Right cardiac atrium (tissue), 5 donors: ENCODE measurements around the gene PLCB3. TPM values are rescaled to one million over a fixed set of nuclear protein-coding genes. Genes with fewer than 3 reads are reported as not detected.

Experiments used
- ATAC-seq, 2 donors: fragments of 200-7000 bp; cut with Tn5 transposase; one replicate each; pipeline versions ENCODE4 v1.8.0 to v1.9.1; 2020; ENCODE audit warnings: moderate library complexity in 2 of 2, mild to moderate bottlenecking in 1 of 2
- DNase-seq, 3 donors: peaks; one replicate each; pipeline ENCODE4 v3.0.0-alpha.2; 2020
- H3K27ac ChIP-seq: one replicate; pipeline ENCODE4 v1.5.1; 2013; ENCODE audit warnings: mild to moderate bottlenecking, low read length, control low read depth, moderate library complexity
- H3K27me3 ChIP-seq: one replicate; pipeline ENCODE4 v1.6.1; 2013; ENCODE audit not compliant: control insufficient read depth, insufficient read depth
- H3K4me1 ChIP-seq: one replicate; pipeline ENCODE4 v1.6.1; 2013; ENCODE audit warnings: low read length; ENCODE audit not compliant: control insufficient read depth, insufficient read depth
- H3K4me3 ChIP-seq: one replicate; pipeline ENCODE4 v1.5.1; 2013; ENCODE audit warnings: low read length, control low read depth
- H3K9me3 ChIP-seq: one replicate; pipeline ENCODE4 v1.6.1; 2013; ENCODE audit warnings: low read length; ENCODE audit not compliant: control insufficient read depth
- WGBS: extraction: QIAGEN DNeasy Blood & Tissue Kit; methylation state at CpG from one replicate; pipeline ENCODE4 v1.1.7; 2013; 5-methylcytosine and 5-hydroxymethylcytosine counted together
- intact Hi-C, 4 donors: fragments of 100-400 bp; cut with DNase I; formaldehyde crosslinking; loops; one replicate each; pipeline versions ENCODE4 v1.11.0 to v1.14.0; 2022 to 2023
- polyA plus RNA-seq: library from polyadenylated mRNA; stranded (reverse); fragments of 200-250 nt; gene quantifications from one replicate; pipeline ENCODE4 v1.2.3, GENCODE V29; 2013
- total RNA-seq, 4 donors: library from RNA; stranded (reverse); fragmentation: NEBNext Ultra II Directional; extraction: Animal tissue kit (Norgen Biotek cat#: 25700); gene quantifications; one replicate each; pipeline ENCODE4 v1.2.1, GENCODE V29; 2021
- donor health status: healthy with polysubstance abuse.
- donor health status: DM: no; HTN: yes; CAD: no.
- donor health status: DM: no; HTN: no; CAD: no.
- donor health status: DM: no; HTN: yes; CAD: no; lungs with severe emphysema.
- donor health status: DM: yes; HTN: yes; CAD: no.

Gene PLCB3
- total and polyA plus RNA-seq, 5 donors, result 7.9 to 14.2 (median 13.6) TPM

DNA sequence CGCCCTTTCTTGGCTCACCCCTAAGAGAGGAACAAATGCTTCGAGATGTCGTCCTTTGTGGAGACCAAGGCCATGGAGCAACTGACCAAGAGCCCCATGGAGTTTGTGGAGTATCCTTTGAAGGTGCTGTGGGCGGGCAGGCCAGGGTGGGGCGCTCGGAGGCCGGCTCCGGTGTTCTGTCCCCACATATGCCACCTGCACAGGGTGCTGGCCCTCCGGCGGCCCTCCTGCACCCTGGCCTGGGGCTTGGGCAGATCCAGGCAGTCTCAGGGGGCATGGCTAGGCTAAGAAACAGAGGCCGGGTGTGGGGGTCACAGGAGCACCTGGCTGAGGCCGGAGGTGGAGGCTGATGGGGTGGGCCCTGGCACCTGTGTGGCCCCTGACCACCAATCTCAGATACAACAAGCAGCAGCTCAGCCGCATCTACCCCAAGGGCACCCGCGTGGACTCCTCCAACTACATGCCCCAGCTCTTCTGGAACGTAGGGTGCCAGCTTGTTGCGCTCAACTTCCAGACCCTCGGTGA, 10.3 kb downstream of the PLCB3 start:
- Histone ChIP-seq H3K4me3 (no peak overlapping the region), H3K4me1 (no peaks in the 10 kb centered on the region), H3K9me3 (no peaks in the 10 kb centered on the region), H3K27me3 (no peaks in the 10 kb centered on the region), H3K27ac (no peak overlapping the region)
- ATAC-seq, result no peak
- 87% methylated on average over 18 of the region's 18 CpGs for WGBS
- no peak for DNase-seq
- intact Hi-C loops, result no loop called here

DNA sequence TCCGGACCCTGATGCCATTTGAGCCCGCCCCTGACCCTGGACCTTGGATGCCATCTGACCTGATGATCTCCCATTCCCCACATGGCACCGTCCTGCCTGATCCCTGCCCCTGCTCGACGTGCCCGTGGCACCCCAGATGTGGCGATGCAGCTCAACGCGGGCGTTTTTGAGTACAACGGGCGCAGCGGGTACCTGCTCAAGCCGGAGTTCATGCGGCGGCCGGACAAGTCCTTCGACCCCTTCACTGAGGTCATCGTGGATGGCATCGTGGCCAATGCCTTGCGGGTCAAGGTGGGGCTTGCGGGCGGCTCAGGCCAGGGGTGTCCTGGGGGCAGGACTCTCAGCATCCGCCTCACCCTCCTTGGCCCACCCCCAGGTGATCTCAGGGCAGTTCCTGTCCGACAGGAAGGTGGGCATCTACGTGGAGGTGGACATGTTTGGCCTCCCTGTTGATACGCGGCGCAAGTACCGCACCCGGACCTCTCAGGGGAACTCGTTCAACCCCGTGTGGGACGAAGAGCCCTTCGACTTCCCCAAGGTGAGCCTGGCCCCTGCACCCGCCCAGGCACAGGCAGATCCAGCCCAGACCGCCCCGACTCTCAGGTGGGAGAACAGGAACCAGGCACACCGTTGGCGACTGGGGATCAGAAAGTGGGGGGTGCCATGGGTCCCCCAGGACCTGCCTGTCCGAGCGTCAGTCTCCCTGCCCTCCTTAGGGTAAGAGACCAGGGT, 11.1 kb downstream of the PLCB3 start:
- no peaks in the 10 kb centered on the region for H3K4me1 ChIP-seq
- no peak overlapping the region for H3K4me3 ChIP-seq
- DNase-seq (peak in 2 of 3 donors; percentile 52 to 67), ATAC-seq (no peak)
- H3K27me3 ChIP-seq, result no peaks in the 10 kb centered on the region
- intact Hi-C loops, result no loop called here
- no peaks in the 10 kb centered on the region for H3K9me3 ChIP-seq
- no peak overlapping the region for H3K27ac ChIP-seq
- WGBS, result 93% methylated on average over 42 of the region's 42 CpGs

DNA sequence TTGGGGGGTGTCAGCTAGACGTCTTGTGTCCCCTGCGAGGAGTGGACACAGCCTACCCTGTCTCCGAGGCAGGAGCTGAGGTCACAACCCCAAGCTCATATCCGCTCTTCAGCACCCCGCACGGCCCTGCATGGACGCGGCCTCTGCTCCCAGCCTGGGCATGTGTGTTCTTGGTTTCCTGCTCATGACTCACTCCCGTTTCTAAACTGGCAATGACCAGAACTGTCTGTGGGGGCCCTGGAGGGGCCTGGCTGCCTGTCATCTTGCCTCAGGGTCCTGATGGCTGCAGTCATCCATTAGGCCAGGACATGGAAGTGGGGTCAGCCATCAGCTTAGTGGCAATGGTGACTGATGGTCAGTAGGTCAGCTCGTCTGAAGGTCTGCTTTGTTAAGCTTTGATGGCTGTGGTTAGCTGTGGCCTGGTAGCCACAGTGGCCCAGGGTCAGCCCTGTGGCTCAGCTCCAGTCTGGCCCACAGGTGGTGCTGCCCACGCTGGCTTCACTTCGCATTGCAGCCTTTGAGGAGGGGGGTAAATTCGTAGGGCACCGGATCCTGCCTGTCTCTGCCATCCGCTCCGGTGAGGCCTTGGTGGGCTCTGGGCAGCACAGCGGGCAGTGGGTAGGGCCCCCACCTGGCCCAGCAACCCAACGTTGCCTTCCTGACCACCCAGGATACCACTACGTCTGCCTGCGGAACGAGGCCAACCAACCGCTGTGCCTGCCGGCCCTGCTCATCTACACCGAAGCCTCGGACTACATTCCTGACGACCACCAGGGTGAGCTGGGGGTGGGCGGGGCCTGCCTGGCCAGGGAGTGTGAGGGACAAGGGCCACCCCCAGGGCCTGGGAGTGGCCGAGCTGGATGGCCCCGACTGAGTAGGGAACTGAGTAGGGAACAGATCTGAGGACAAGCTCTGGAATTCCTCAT, 12.0 kb downstream of the PLCB3 start:
- Histone ChIP-seq H3K9me3 (no peaks in the 10 kb centered on the region), H3K4me3 (no peak overlapping the region), H3K4me1 (no peaks in the 10 kb centered on the region), H3K27me3 (no peaks in the 10 kb centered on the region), H3K27ac (no peak overlapping the region)
- DNase-seq (peak in 2 of 3 donors; percentile 56 to 64), ATAC-seq (no peak)
- 80% methylated on average over 29 of the region's 29 CpGs for WGBS
- intact Hi-C loops, result no loop called here

DNA sequence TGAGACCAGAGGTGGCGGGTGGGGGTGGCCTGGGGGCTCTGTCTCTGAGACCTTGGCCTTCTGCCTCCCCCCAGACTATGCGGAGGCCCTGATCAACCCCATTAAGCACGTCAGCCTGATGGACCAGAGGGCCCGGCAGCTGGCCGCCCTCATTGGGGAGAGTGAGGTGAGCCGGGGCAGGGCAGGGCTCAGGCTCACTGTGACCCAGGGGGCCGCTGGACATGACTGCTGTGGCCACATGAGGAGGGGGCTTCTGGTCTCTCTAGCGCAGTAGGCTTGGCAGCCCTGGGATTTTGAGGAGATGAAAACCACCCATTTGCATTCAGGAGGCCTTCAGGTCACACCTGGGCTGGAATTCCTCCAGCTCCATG, 12.6 kb downstream of the PLCB3 start:
- no peaks in the 10 kb centered on the region for H3K4me1 ChIP-seq
- no peak overlapping the region for H3K4me3 ChIP-seq
- intact Hi-C loops, result no loop called here
- DNase-seq (peak in 2 of 3 donors; percentile 40 to 58), ATAC-seq (no peak)
- no peaks in the 10 kb centered on the region for H3K9me3 ChIP-seq
- no peak overlapping the region for H3K27ac ChIP-seq
- 91% methylated on average over 8 of the region's 8 CpGs for WGBS
- no peaks in the 10 kb centered on the region for H3K27me3 ChIP-seq

DNA sequence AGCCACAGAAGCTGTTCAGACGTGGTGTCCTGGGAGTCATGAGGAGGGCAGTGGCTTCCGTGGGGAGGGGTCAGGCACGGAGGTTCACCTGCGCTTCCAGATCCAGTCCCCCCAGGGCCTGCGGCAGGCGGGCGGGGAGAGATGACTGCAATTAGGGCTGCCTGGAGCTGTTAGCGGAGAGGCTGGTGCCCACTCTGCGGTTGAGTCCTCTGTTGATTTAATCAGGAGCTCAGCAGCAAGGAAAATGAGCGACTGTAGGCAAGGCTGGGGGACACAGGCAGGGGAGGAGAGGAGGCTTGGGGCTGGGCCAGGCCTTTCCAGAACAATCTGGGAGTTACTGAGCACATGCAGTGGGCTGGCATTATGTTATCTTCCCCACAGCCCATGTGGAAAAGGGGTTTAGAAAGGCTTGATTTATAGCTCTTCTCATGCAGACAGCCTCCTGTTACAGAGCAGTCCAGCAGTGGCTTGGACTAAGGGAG, 13.1 kb downstream of the PLCB3 start:
- Histone ChIP-seq H3K27ac (no peak overlapping the region), H3K27me3 (no peaks in the 10 kb centered on the region), H3K4me1 (no peaks in the 10 kb centered on the region), H3K4me3 (no peak overlapping the region), H3K9me3 (no peaks in the 10 kb centered on the region)
- DNase-seq (peak in 2 of 3 donors; percentile 31 to 57), ATAC-seq (no peak)
- intact Hi-C loops, result no loop called here
- 87% methylated on average over 10 of the region's 10 CpGs for WGBS

DNA sequence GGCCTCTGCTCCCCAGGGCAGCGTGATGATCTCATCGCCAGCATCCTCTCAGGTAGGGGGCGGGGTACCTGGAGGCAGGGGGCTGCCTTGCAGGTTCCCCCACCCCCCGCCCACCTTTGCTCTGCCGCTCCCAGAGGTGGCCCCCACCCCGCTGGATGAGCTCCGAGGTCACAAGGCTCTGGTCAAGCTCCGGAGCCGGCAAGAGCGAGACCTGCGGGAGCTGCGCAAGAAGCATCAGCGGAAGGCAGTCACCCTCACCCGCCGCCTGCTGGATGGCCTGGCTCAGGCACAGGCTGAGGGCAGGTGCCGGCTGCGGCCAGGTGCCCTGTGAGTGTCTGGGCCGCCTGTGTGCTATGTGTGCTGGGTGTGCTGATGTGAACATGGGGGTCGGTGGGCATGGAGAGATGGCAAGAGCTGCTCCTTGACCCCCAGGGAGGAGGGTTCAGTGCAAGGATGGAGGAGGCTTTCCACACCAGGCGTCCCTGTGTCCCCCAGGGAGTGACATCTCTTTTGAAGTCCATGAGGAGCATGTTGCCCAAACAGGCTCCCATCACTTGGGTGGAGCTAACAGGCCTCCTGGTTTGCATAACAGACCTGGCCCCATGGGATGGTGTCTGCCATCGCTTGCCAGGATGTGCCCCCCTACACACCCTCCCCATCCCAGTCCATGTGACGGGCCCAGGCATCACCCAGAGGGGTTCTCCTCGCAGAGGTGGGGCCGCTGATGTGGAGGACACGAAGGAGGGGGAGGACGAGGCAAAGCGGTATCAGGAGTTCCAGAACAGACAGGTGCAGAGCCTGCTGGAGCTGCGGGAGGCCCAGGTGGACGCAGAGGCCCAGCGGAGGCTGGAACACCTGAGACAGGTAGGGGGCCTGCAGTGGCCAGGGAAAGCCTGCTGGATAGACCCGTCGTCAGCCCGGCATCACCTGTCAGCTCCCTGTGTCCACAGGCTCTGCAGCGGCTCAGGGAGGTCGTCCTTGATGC, 14.1 kb downstream of the PLCB3 start:
- no peaks in the 10 kb centered on the region for H3K27me3 ChIP-seq
- no peaks in the 10 kb centered on the region for H3K4me1 ChIP-seq
- 93% methylated on average over 35 of the region's 35 CpGs for WGBS
- DNase-seq (peak in 2 of 3 donors; percentile 61), ATAC-seq (no peak)
- no peak overlapping the region for H3K27ac ChIP-seq
- H3K4me3 ChIP-seq, result no peak overlapping the region
- no peaks in the 10 kb centered on the region for H3K9me3 ChIP-seq
- intact Hi-C loops, result no loop called here

DNA sequence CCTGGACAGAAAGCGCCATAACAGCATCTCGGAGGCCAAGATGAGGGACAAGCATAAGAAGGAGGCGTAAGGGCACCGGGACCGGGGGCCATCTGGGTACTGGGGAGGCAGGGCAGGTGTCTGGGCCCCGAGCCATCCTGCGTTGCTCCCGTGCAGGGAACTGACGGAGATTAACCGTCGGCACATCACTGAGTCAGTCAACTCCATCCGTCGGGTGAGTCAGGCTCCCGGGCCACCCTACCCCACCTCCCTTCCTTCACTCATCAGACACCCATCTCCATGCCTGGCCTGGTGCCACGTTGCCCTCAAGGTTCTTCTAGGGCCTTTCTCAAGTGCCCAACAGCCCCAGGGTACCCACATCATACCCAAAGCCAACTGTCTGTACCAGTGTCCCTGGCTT, 15.0 kb downstream of the PLCB3 start:
- H3K27me3 ChIP-seq, result no peaks in the 10 kb centered on the region
- no peak overlapping the region for H3K4me3 ChIP-seq
- H3K9me3 ChIP-seq, result no peaks in the 10 kb centered on the region
- peak in 2 of 3 donors; percentile 71 to 72 for DNase-seq
- no peak overlapping the region for H3K27ac ChIP-seq
- intact Hi-C loops, result no loop called here
- no peaks in the 10 kb centered on the region for H3K4me1 ChIP-seq
- no peak for ATAC-seq
- WGBS, result 90% methylated on average over 15 of the region's 15 CpGs

DNA sequence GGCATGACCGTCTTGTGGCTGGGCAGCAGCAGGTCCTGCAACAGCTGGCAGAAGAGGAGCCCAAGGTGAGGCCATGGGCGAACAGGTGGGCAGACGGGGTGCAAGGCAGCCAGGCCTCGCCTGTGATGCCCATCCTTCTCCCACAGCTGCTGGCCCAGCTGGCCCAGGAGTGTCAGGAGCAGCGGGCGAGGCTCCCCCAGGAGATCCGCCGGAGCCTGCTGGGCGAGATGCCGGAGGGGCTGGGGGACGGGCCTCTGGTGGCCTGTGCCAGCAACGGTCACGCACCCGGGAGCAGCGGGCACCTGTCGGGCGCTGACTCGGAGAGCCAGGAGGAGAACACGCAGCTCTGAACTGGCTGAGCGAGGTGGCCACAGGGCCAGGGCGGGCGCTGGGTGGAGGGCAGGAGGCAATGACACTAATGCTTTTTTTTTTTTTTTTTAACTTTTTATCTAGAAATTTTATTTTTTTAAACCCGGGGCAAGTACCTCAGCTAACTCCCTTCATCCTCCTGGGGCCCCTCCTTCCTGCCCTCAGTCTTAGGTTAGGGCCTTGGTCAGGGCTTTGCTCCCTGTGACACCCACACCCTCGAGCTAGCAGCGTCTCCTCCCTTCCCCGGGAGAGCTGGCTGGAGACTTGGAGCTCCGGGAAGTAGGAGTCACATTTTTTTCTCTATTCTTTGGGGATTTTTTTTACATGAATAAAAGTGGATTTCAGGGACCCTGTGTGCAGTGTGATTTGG, 16.0 kb downstream of the PLCB3 start:
- peak in 2 of 3 donors; percentile 77 to 83 for DNase-seq
- H3K4me1 ChIP-seq, result no peaks in the 10 kb centered on the region
- peak overlapping the region; percentile 87 for H3K27ac ChIP-seq
- no peak for ATAC-seq
- no peaks in the 10 kb centered on the region for H3K27me3 ChIP-seq
- H3K4me3 ChIP-seq, result no peak overlapping the region
- H3K9me3 ChIP-seq, result no peaks in the 10 kb centered on the region
- intact Hi-C loops, result no loop called here
- 74% methylated on average over 27 of the region's 27 CpGs for whole genome bisulfite sequencing

DNA sequence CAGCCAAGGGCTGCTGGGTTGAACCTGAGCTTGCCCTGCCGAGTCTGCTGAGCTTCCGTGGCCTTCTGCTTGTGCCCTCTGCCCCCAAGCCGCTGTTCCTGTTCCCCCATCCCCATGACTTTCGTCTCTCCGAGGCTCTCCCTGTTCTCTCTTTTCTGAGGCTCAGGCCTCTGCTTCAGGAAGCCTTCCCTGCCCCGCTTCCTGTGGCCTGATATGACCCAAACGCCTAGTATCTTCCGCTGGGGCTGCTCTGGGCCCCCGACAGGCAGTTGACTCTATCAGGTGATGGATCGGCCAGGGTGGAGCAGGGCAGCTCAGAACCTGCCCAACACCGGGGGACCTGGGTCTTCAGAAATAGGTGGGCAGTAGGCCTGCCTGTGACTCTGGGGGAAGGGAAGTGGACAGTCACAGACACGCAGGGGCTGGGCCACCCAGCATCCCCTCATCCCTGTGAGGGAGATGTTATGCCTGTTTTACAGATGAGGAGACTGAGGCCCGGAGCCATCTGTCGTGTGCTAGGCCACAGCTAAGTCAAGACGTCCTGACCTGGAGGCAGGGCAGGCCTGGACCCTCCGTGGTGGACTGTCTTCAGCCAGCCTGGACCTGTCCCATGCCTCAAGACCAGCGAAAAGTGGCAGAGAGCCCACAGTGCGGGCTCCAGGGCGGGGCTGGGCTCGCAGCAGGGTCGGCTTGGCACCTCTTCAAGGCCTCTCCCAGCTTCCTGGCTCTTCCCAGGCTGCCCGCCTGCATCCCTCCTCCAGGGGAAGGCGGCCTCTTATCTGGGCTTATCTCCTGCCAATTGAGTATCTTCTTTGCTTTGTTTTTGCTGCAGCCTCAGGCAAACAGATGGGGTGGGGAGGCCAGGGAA, 16.9 kb downstream of the PLCB3 start:
- H3K4me1 ChIP-seq, result no peaks in the 10 kb centered on the region
- H3K27ac ChIP-seq, result peak overlapping the region; percentile 87
- H3K4me3 ChIP-seq, result peak overlapping the region; percentile 46
- 26% methylated on average over 23 of the region's 23 CpGs for WGBS
- DNase-seq, result peak; percentile 88 to 94 (median 92)
- H3K9me3 ChIP-seq, result no peaks in the 10 kb centered on the region
- peak; percentile 3 to 26 for ATAC-seq
- no peaks in the 10 kb centered on the region for H3K27me3 ChIP-seq
- intact Hi-C loops, result no loop called here
